ENCODE measurements around the gene OR2A7.
"Not testable (repeated sequence)": the region's sequence is repeated elsewhere in the genome, so short reads cannot be mapped to it uniquely, and the experiment has no call there.

Gene OR2A7, protein sequence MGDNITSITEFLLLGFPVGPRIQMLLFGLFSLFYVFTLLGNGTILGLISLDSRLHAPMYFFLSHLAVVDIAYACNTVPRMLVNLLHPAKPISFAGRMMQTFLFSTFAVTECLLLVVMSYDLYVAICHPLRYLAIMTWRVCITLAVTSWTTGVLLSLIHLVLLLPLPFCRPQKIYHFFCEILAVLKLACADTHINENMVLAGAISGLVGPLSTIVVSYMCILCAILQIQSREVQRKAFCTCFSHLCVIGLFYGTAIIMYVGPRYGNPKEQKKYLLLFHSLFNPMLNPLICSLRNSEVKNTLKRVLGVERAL

GRCh38 chr7:144264692-144265091, at the start of gene OR2A7:
Gene OR2A7, minus strand, starts transcription at chr7:144264792. Its CDS starts 5,164 bp downstream, at chr7:144259628.
- not testable (repeated sequence) for DNase-seq (ENCODE audit: low read depth); H3K4me3 ChIP-seq (ENCODE audit: low read depth, low read length)

DNA sequence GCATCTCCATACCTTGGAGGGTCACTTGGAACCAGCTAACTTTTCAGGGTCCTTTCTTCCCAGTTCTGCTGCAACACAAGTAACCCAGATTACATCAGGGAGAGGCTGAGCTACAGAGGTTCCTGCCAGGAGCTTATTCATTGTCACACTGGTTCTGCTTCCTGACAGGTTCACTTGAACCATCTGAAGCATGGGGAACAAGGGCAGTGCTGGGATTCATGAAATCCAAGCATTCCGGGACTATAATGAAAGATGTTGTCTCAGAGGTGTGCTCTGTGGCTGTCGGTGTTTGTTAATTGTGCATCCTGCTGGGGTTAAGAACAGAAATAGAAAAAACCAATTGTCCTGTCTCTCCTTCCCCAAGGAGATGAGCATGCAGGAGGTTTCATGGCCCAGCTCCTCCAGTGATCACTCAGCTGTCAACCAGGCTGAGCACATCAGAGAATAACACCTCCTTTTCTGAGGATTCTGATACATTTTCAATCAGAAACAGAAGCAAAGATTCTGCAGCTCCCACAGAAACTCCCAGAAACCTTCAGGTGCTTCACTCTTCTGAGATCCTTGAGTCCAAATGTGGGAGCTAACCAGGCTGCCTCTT, 47.4 kb upstream of the OR2A7 start, which contains the start of gene OR2A1:
TSS of gene OR2A1 (plus strand) at position 548 of the 598 bp plus-strand sequence. CDS start 5,706 bp downstream, outside the sequence.
- not testable (repeated sequence) for DNase-seq (ENCODE audit: low read depth); H3K4me3 ChIP-seq (ENCODE audit: low read depth, low read length)

- H3K4me3 ChIP-seq (ENCODE audit: low read depth, low read length); DNase-seq (ENCODE audit: low read depth): not testable (repeated sequence)
Measured at GRCh38 chr7:144311218-144311617, 46.6 kb upstream of the OR2A7 start.

GRCh38 chr7:144309702-144310101, 45.1 kb upstream of the OR2A7 start:
- H3K4me3 ChIP-seq (ENCODE audit: low read depth, low read length); DNase-seq (ENCODE audit: low read depth): not testable (repeated sequence)

GRCh38 chr7:144305156-144305555, 40.6 kb upstream of the OR2A7 start:
- H3K4me3 ChIP-seq (ENCODE audit: low read depth, low read length); DNase-seq (ENCODE audit: low read depth): not testable (repeated sequence)

DNA sequence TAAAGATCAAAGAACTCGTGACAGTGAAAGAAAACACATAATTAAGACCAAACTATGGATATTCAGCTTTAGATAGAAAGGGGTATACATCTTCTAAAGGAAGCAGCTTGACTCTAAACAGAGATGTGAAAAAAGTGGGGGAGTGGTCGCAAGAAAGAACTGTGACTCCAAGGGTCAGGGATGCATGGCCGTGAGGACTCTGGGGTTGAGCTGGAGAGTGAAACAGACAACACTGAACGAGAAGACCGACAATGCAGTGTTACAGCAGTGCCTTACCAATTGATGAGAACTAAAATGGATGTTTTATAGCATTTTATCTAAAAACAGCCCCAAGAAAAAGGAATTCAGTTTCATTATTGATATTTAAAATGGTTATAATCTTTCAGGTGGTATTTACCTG, 39.0 kb upstream of the OR2A7 start:
- DNase-seq (ENCODE audit: low read depth); H3K4me3 ChIP-seq (ENCODE audit: low read depth, low read length): not testable (repeated sequence)

DNA sequence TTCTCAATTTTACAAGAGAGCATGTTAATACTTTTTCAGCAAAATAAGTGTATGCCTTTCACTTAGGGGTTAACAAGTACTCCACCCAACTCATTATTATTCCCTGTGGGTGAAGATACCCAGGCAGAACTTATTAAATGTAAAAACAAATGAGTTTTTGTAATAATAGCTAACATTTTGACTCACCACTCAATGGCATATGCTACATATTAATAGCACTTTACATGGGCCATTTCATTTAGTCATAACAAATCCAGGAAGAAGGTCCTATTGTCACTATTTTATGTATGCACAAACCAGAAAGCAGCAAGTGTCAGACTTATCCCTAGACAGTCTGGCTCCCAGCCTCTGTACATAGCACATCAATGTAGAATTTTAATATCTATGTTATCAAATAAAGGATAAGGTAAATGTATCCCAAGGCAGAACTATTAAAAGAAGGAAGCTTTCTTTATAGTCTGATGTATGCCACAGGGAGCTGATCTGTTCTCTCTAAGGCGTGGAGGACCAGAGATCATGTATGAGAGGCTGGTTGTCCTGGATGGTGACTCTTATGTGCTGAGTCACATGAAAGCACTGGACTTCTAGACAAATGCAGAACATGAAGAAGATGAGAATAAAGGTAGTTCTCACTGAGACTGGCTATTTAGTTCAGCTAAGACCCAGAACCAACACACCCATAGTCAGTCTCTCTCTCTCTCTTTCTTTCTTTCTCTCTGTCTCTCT, 38.1 kb upstream of the OR2A7 start:
- H3K4me3 ChIP-seq (ENCODE audit: low read depth, low read length); DNase-seq (ENCODE audit: low read depth): not testable (repeated sequence)

DNA sequence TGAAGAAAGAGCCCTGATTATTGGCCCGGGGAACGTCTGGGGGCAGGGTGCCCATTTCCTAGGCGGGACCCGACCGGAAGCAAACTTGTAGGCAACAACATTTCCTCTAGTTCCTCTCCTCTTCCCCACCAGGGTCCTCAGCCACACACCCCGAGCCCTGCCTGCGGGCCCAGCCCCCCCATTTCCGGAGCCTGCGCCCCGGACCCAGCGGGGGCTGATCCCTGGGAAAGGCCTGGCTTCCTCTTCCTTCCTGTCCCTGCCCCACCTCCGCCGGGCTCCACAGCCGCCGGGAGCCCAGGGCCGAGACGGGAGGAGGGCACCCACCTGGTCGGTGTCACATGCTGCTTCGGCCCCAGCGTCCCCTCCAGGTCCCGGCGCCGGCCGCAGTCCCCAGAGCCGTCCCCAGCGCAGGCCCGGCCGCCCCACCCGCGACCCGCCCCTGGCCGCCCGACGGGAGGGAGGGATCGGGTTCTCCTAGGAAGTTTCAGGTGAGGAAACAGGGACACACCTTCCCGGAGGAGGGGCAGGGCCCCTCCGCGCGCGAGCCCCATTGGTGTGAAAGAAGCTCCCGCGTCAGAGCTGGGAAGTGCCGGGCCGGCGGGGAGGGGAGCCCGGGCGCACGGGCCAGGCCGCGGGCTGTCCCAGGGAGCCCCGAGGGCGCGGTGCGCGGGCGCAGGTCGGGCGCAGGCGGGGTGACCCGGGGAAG, 29.4 kb upstream of the OR2A7 start:
- not testable (repeated sequence) for DNase-seq (ENCODE audit: low read depth); H3K4me3 ChIP-seq (ENCODE audit: low read depth, low read length)

GRCh38 chr7:144292384-144293161, 28.0 kb upstream of the OR2A7 start:
- H3K4me3 ChIP-seq (ENCODE audit: low read depth, low read length); DNase-seq (ENCODE audit: low read depth): not testable (repeated sequence)

DNA sequence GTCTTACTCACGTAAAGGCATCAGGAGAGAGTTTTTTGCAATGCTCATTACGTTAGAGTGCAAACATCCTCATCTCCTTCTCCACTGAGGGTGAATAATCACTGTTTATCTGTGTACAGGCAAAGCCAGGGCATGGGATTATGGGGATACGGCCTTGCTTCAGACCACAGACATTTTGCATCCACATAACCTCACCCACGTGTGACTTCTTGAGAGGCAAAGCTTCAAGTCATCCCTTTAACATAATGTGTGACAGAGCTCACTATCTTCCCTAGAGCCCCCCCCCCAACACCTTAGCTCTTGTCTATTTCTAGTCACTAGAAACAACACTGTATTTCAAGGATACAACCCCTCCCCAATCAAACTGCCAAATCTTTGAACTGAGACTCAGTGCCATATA, 27.0 kb upstream of the OR2A7 start:
- H3K4me3 ChIP-seq (ENCODE audit: low read depth, low read length); DNase-seq (ENCODE audit: low read depth): not testable (repeated sequence)

DNA sequence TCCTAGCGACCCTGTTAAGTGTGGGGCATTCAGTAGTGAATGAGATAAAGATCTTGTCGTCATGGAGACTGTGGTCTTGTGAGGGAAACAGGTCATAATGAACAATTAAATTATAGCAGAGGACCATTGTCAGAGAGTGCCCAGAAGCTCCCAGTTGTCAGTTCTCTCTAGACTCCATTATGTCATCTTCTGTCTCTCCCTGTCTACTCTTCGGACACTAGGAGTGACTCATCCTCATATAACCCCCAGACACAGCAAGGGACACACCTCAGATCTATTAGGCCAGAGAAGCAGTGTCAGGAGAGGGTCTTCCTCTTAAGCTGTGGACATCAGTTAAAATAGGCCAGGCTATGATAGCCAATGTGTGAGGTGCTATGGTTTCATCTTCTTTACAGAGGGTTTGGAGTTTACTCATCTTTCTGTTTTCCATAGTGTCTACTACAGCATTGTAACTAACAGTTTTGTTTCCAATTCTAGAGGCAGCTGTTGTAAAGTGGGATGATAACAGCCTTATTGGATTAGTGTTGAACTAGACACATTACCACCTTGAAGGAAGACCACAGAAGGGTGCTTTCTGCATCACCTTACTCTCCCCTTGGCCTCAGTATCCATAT, 22.7 kb upstream of the OR2A7 start:
- H3K4me3 ChIP-seq (ENCODE audit: low read depth, low read length); DNase-seq (ENCODE audit: low read depth): not testable (repeated sequence)

DNA sequence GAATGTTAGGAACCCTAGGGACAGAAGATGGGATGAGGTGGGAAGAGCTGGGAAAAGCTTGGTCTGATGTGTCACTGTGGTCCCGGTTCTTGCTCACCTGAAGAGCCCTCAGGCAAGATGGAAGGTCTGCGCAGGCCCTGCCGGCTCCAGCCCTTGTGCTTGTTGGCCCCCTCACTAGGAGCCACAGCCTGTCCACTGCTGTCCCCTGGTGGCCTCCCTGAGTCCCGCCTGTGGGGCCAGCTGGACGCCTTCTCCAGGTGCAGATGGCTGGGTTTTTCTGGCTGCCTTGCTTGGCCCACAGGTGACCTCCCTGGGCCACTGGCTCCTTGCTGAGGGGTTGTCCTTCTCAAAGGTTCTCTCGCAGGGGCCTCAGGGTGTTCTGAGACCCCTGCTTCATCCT, 19.1 kb upstream of the OR2A7 start:
- not testable (repeated sequence) for H3K4me3 ChIP-seq (ENCODE audit: low read depth, low read length); DNase-seq (ENCODE audit: low read depth)

GRCh38 chr7:144282490-144282889, 17.9 kb upstream of the OR2A7 start:
- DNase-seq (ENCODE audit: low read depth) = not testable (repeated sequence)

DNA sequence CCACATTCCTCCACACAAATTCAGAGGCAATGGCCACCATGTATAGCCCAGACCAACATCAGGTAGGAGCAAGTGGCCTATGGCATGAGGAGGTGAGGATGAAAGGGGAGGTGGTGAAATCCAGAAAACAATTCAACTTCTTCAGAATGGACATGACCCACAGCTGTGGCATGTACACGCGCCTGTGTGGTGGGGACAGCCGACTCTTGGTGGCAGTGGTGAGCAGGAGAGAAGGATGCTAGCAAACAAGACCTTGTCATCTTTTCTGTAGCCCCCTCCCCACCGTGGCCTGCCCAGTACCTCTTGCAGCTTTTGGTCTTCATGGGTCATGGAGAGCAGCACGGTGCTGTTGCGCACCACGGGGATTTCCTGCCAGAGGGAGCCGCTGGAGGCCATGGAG, 17.4 kb upstream of the OR2A7 start:
- H3K4me3 ChIP-seq (ENCODE audit: low read depth, low read length); DNase-seq (ENCODE audit: low read depth): not testable (repeated sequence)

More at GRCh38 chr7:144282490-144282889, 17.9 kb upstream of the OR2A7 start:
- not testable (repeated sequence) for H3K4me3 ChIP-seq (ENCODE audit: low read depth, low read length)

DNA sequence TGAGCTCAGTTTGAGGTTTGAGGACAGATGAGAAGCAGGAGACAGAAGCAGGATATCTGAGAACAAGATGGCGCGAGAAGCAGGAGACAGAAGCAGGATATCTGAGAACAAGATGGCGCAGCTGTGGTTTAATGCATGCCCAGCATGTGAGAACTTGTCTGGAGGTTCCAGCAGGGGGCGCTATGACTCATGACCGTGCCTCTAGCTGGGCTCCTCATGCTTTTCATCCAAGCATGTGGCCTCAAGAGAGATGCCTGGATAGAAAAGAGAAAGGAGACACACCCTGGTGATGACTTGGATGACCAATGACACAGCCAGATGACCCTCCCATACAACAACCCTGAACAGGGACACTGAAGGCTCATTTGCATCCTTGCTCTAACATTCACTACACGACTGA, 15.4 kb upstream of the OR2A7 start:
- DNase-seq (ENCODE audit: low read depth); H3K4me3 ChIP-seq (ENCODE audit: low read depth, low read length): not testable (repeated sequence)

DNA sequence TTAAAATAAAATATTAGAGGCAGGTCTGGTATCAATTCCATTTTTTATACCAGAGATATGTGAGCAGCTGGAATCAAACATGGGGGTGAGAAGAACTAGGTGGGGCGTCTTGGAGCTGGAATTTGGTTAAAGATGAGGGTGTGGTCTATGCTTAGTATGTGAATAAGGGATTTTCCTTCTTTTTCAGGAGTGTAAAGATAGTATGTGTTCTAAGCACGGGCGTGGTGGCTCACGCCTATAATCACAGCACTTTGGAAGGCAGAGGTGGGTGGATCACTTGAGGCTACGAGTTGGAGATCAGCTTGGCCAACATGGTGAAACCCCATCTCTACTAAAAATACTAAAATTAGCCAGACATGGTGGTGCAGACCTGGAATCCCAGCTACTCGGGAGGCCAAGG, 10.7 kb upstream of the OR2A7 start:
- DNase-seq (ENCODE audit: low read depth) = not testable (repeated sequence)

GRCh38 chr7:144269188-144269587, 4.6 kb upstream of the OR2A7 start, which contains the start of gene CTAGE8:
Gene CTAGE8, minus strand, starts transcription at chr7:144269288. Its CDS starts 38 bp downstream, at chr7:144269250.
- not testable (repeated sequence) for H3K4me3 ChIP-seq (ENCODE audit: low read depth, low read length); DNase-seq (ENCODE audit: low read depth)

More for the DNA sequence above, 10.7 kb upstream of the OR2A7 start:
- not testable (repeated sequence) for H3K4me3 ChIP-seq (ENCODE audit: low read depth, low read length)

- not testable (repeated sequence) for H3K4me3 ChIP-seq (ENCODE audit: low read depth, low read length); DNase-seq (ENCODE audit: low read depth)
Measured at GRCh38 chr7:144262128-144262527, 2.5 kb downstream of the OR2A7 start.
